GM12878 (cell line): ENCODE data around the gene MBD5. TPM values are rescaled to one million over a fixed set of nuclear protein-coding genes. Genes with fewer than 3 reads are reported as not detected.

ENCODE experiments used
- ATAC-seq: fragments of 200-7000 bp; cut with Tn5 transposase; 3 replicates; pipeline ENCODE4 v1.9.1; 2020; ENCODE audit warnings: mild to moderate bottlenecking, moderate library complexity
- BruUV-seq: library from RNA; stranded (reverse); fragments of 400-500 nt; replicated peaks from 2 replicates; lab custom pipeline; 2021; lab: Mats Ljungman, UMichigan
- CTCF ChIA-PET: fragments of 300-600 bp; sonication (Branson Sonifier 250); formaldehyde crosslinking; extraction: SDS; loops from one replicate; lab custom pipeline; 2021; ENCODE audit warnings: inconsistent platforms; lab: Yijun Ruan, JAX
- POLR2A ChIA-PET: fragments of 350-600 bp; formaldehyde crosslinking; extraction: SDS; loops from one replicate; lab custom pipeline; 2021; ENCODE audit warnings: inconsistent platforms; lab: Charles Lee
- RAD21 ChIA-PET: fragments of 300-600 bp; sonication (Branson Sonifier 250); formaldehyde crosslinking; loops from one replicate; lab custom pipeline; 2023; ENCODE audit warnings: antibody characterized with exemption; ENCODE audit not compliant: unreplicated experiment; lab: Charles Lee
- SMC1A ChIA-PET: fragments of 300-600 bp; sonication (Branson Sonifier 250); formaldehyde crosslinking; loops from one replicate; lab custom pipeline; 2023; ENCODE audit not compliant: unreplicated experiment, uncharacterized antibody; lab: Charles Lee
- DNase-seq: peaks from one replicate; pipeline ENCODE4 v3.0.0-alpha.2; 2011; ENCODE audit warnings: low read depth, low spot score
- FAIRE-seq: peaks from 3 replicates; lab custom pipeline; 2011; peaks lifted over from hg19 to GRCh38; lab: Jason Lieb, UNC
- H2AFZ ChIP-seq: 2 replicates; pipeline ENCODE4 v1.6.0; 2011; ENCODE audit warnings: low read depth, low read length, control low read depth; ENCODE audit not compliant: control insufficient read depth
- H3K27ac ChIP-seq: 2 replicates; pipeline ENCODE4 v1.5.1; 2011; ENCODE audit warnings: control low read depth; ENCODE audit not compliant: control insufficient read depth, insufficient read depth
- H3K27me3 ChIP-seq, 2 experiments: replicated peaks in 1 of 2; 2 replicates each; pipeline versions ENCODE4 v1.6.0 to v1.6.1; 2011; ENCODE audit warnings: low read length in 1 of 2; ENCODE audit not compliant: control insufficient read depth in 2 of 2, insufficient read depth in 2 of 2
- H3K36me3 ChIP-seq, 2 experiments: 2 replicates each; pipeline ENCODE4 v1.5.1; 2011; ENCODE audit warnings: low read length in 1 of 2; ENCODE audit not compliant: control insufficient read depth in 2 of 2, insufficient read depth in 2 of 2
- H3K4me1 ChIP-seq: 2 replicates; pipeline ENCODE4 v1.6.1; 2011; ENCODE audit warnings: mild to moderate bottlenecking, low read length, moderate library complexity, mixed read lengths; ENCODE audit not compliant: control insufficient read depth, insufficient read depth
- H3K4me2 ChIP-seq: 2 replicates; pipeline ENCODE4 v1.6.0; 2011; ENCODE audit warnings: control low read depth; ENCODE audit not compliant: control insufficient read depth, insufficient read depth
- H3K4me3 ChIP-seq: fragments of 200-600 bp; sonication (generic); 2 replicates; pipeline ENCODE4 v1.5.1; 2016
- H3K79me2 ChIP-seq: 2 replicates; pipeline ENCODE4 v1.6.0; 2011; ENCODE audit warnings: low read length; ENCODE audit not compliant: control insufficient read depth, insufficient read depth
- H3K9ac ChIP-seq: 2 replicates; pipeline ENCODE4 v1.8.0; 2011; ENCODE audit warnings: low read length, control low read depth, mixed read lengths; ENCODE audit not compliant: control insufficient read depth, insufficient read depth
- H3K9me3 ChIP-seq: replicated peaks from 3 replicates; pipeline ENCODE4 v1.5.1; 2011; ENCODE audit warnings: mild to moderate bottlenecking, low read length; ENCODE audit not compliant: control insufficient read depth, insufficient read depth
- H4K20me1 ChIP-seq: 2 replicates; pipeline ENCODE4 v1.6.0; 2011; ENCODE audit not compliant: control insufficient read depth, insufficient read depth
- CBFB ChIP-seq: IDR thresholded peaks from 2 replicates; pipeline ENCODE4 v1.6.1; 2016; ENCODE audit warnings: antibody characterized with exemption, low read depth
- IKZF1 ChIP-seq: fragments of 450-650 bp; conservative IDR thresholded peaks from 2 replicates; pipeline ENCODE4 v1.6.1; 2017; ENCODE audit warnings: antibody characterized with exemption, mild to moderate bottlenecking
- POU2F2 ChIP-seq: IDR thresholded peaks from 3 replicates; pipeline ENCODE4 v1.6.1; 2011; ENCODE audit warnings: low read depth, mild to moderate bottlenecking, low read length, borderline replicate concordance
- PRDM15 ChIP-seq: fragments of 450-650 bp; formaldehyde crosslinking; IDR thresholded peaks from 2 replicates; pipeline ENCODE4 v1.4.0; 2020; ENCODE audit warnings: mild to moderate bottlenecking, moderate library complexity
- SMAD1 ChIP-seq: fragments of 450-650 bp; IDR thresholded peaks from 2 replicates; pipeline ENCODE4 v1.6.1; 2018; ENCODE audit warnings: mild to moderate bottlenecking, low read depth; ENCODE audit not compliant: partially characterized antibody
- SP1 ChIP-seq: IDR thresholded peaks from one replicate; pipeline ENCODE4 v1.6.1; 2011; ENCODE audit warnings: low read depth, low read length
- SUZ12 ChIP-seq: fragments of 200-600 bp; sonication (generic); IDR thresholded peaks from one replicate; pipeline ENCODE4 v1.6.1; 2018; ENCODE audit warnings: antibody characterized with exemption, mild to moderate bottlenecking; ENCODE audit not compliant: unreplicated experiment
- WRNIP1 ChIP-seq: IDR thresholded peaks from 2 replicates; pipeline ENCODE4 v1.6.1; 2011; ENCODE audit warnings: low read depth, low read length, improper control_type of control experiment, borderline replicate concordance
- ZBTB40 ChIP-seq: fragments of 450-650 bp; IDR thresholded peaks from 2 replicates; pipeline ENCODE4 v1.6.1; 2016; ENCODE audit warnings: mild to moderate bottlenecking, moderate library complexity, borderline replicate concordance
- WGBS: methylation state at CpG from one replicate; pipeline ENCODE4 v1.1.6; 2016; ENCODE audit warnings: low lambda C conversion rate; ENCODE audit not compliant: insufficient replicate concordance, insufficient coverage; ENCODE audit errors: missing lambda C conversion rate; 5-methylcytosine and 5-hydroxymethylcytosine counted together
- in situ Hi-C: fragments of 300-500 bp; cut with MboI; formaldehyde crosslinking; loops from 9 replicates; pipeline ENCODE4 v1.14.3; 2018; ENCODE audit warnings: mixed read lengths
- intact Hi-C: fragments of 100-400 bp; cut with micrococcal nuclease; formaldehyde crosslinking; loops from one replicate; pipeline ENCODE4 v1.14.2; 2022; ENCODE audit not compliant: unreplicated experiment
- polyA plus RNA-seq, 11 experiments: library from polyadenylated mRNA; depleted of rRNA in 4 of 11; unstranded in 6 of 11; stranded (reverse) in 5 of 11; fragments of >200 nt; fragmentation: Nextera tagmentation in 4 of 11; fragmentation: Illumina TruSeq in 1 of 11; extraction: Ambion mirVana in 4 of 11; extraction: Trizol in 1 of 11; gene quantifications; 1 replicate in 1 of 11; 2 replicates in 10 of 11; pipeline versions ENCODE4 v1.2.1 to v1.2.3, GENCODE V29; 2011 to 2016; ENCODE audit warnings: inconsistent platforms in 2 of 11, missing spikeins in 2 of 11, low read depth in 1 of 11
- total RNA-seq, 4 experiments: library from RNA; depleted of rRNA in 3 of 4; stranded (reverse); fragments of >200 nt in 3 of 4; fragmentation: Illumina TruSeq in 1 of 4; extraction: Trizol in 1 of 4; gene quantifications; 2 replicates each; pipeline versions ENCODE4 v1.2.1 to v1.2.3, GENCODE V29; 2013 to 2021
- TF ChIP-seq, protein P1 (sequence below): fragments of 450-650 bp; IDR thresholded peaks from 2 replicates; pipeline ENCODE4 v1.6.1; 2018; ENCODE audit warnings: mild to moderate bottlenecking, low read depth, moderate library complexity; ENCODE audit not compliant: partially characterized antibody

Gene MBD5
- total and polyA plus RNA-seq, 10 of the 15 experiments (the other 5 are each of a cell fraction or from before 2014, with no cell fraction given): 7.4 to 58.0 (median 21.2) TPM

DNA sequence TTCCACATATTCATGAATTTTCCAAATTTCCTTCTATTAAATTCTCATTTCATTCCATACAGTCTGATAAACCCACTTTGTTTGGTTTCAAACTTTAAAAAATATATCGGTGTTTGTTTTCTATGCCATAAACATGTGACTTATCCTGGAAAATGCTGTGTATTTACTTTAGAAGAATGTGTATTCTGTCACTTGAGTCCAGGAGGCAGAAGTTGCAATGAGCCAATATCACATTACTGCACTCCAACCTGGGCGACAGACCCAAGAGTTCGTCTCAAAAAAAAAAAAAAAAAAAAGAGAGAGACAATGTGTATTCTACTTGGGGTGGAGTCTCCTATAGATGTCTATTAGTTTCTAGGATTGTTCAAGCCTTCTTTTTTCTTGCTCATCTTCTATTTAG, 31.8 kb downstream of the MBD5 start:
- no peak overlapping the region for H3K27ac ChIP-seq
- no peaks in the 10 kb centered on the region for H3K27me3 ChIP-seq
- 100% methylated on average over 1 of the region's 3 CpGs for WGBS
- CTCF ChIA-PET: interaction anchor here (1.1 to 1.9 kb wide), 3 partner anchors 13 to 456 kb away, joined by 3 read pairs; no protein-coding TSS in a partner anchor
- FAIRE-seq (no peak), ATAC-seq (no peak), DNase-seq (no peak)
- RAD21 ChIA-PET: interaction anchor here (0.8 kb wide), 1 partner anchor 456 kb away, joined by 3 read pairs; no protein-coding TSS in a partner anchor
- peaks cover 18% of the 10 kb centered on the region for H3K4me1 ChIP-seq
- H3K9ac ChIP-seq: no peak overlapping the region
- intact Hi-C loops (no loop called here), in situ Hi-C loops (no loop called here)
- TF ChIP-seq ZBTB40 (no peak), SMAD1 (no peak), PRDM15 (no peak), SUZ12 (no peak), IKZF1 (no peak), WRNIP1 (no peak), SP1 (no peak), POU2F2 (no peak), CBFB (no peak)
- TF ChIP-seq, protein P1, sequence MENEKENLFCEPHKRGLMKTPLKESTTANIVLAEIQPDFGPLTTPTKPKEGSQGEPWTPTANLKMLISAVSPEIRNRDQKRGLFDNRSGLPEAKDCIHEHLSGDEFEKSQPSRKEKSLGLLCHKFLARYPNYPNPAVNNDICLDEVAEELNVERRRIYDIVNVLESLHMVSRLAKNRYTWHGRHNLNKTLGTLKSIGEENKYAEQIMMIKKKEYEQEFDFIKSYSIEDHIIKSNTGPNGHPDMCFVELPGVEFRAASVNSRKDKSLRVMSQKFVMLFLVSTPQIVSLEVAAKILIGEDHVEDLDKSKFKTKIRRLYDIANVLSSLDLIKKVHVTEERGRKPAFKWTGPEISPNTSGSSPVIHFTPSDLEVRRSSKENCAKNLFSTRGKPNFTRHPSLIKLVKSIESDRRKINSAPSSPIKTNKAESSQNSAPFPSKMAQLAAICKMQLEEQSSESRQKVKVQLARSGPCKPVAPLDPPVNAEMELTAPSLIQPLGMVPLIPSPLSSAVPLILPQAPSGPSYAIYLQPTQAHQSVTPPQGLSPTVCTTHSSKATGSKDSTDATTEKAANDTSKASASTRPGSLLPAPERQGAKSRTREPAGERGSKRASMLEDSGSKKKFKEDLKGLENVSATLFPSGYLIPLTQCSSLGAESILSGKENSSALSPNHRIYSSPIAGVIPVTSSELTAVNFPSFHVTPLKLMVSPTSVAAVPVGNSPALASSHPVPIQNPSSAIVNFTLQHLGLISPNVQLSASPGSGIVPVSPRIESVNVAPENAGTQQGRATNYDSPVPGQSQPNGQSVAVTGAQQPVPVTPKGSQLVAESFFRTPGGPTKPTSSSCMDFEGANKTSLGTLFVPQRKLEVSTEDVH: no peak
- H3K79me2 ChIP-seq: peaks cover 19% of the 10 kb centered on the region
- POLR2A ChIA-PET: interaction anchor here (0.7 to 4.2 kb wide), 3 partner anchors 21 to 39 kb away, joined by 5 to 33 read pairs (median 7); partner anchors contain the start of genes MBD5 and ORC4
- SMC1A ChIA-PET: interaction anchor here (1.0 to 5.7 kb wide), 8 partner anchors 9 to 63 kb away, joined by 3 to 126 read pairs (median 6); partner anchors contain the start of genes MBD5 and ORC4
- no peaks in the 10 kb centered on the region for H4K20me1 ChIP-seq
- no peak overlapping the region for H2AFZ ChIP-seq
- no peaks in the 10 kb centered on the region; the same call in 1 of the 3 replicates for H3K9me3 ChIP-seq
- no peak overlapping the region for H3K4me3 ChIP-seq
- no peak overlapping the region for H3K4me2 ChIP-seq
- no peaks in the 10 kb centered on the region; a peak in 1 of 4 replicates for H3K36me3 ChIP-seq
- BruUV-seq: no TSS peak
